CD4-positive, alpha-beta T cell treated with Interleukin-21 for 1 hour (primary cell): ENCODE results near the gene CELA3A.
A peak's percentile ranks its signal among the peaks of the same experiment; 100 is the strongest.
"Not testable (repeated sequence)": the region's sequence is repeated elsewhere in the genome, so short reads cannot be mapped to it uniquely, and the experiment has no call there.

ENCODE experiments used
- DNase-seq: peaks from one replicate; pipeline ENCODE4 v3.0.0-alpha.2; 2020

CELA3A gene

GRCh38 chr1:22001409-22001808, at the start of gene CELA3A:
Gene CELA3A (plus strand): TSS chr1:22001657. CDS start chr1:22001675, 18 bp downstream.
- DNase-seq: no peak

GRCh38 chr1:21952786-21953520, 48.5 kb upstream of the CELA3A start:
- no peak for DNase-seq

- no peak for DNase-seq
These were observed 46.4 kb upstream of the CELA3A start for GRCh38 chr1:21955058-21955457.

- no peak for DNase-seq
These were observed 45.8 kb upstream of the CELA3A start for GRCh38 chr1:21955501-21956281.

- DNase-seq: peak; percentile 78
These were observed 44.5 kb upstream of the CELA3A start for GRCh38 chr1:21956720-21957552.

GRCh38 chr1:21961337-21961736, 40.1 kb upstream of the CELA3A start:
- DNase-seq: no peak

GRCh38 chr1:21961799-21962198, 39.7 kb upstream of the CELA3A start:
- DNase-seq: no peak

- DNase-seq: peak; percentile 81
These were observed 37.8 kb upstream of the CELA3A start for GRCh38 chr1:21963477-21964217.

GRCh38 chr1:21966247-21967000, 35.0 kb upstream of the CELA3A start:
- no peak for DNase-seq

- DNase-seq: not testable (repeated sequence)
These were observed 34.2 kb upstream of the CELA3A start for GRCh38 chr1:21967216-21967615.

- not testable (repeated sequence) for DNase-seq
These were observed 32.4 kb upstream of the CELA3A start for GRCh38 chr1:21969066-21969465.

- DNase-seq: not testable (repeated sequence)
These were observed 30.9 kb upstream of the CELA3A start for GRCh38 chr1:21970523-21970922.

GRCh38 chr1:21972973-21973441, 28.4 kb upstream of the CELA3A start:
- not testable (repeated sequence) for DNase-seq

GRCh38 chr1:21973948-21974347, 27.5 kb upstream of the CELA3A start:
- not testable (repeated sequence) for DNase-seq

- not testable (repeated sequence) for DNase-seq
These were observed 26.8 kb upstream of the CELA3A start for GRCh38 chr1:21974699-21975098.

- DNase-seq: not testable (repeated sequence)
These were observed 26.2 kb upstream of the CELA3A start for GRCh38 chr1:21975296-21975695.

GRCh38 chr1:21976703-21977239, 24.7 kb upstream of the CELA3A start, which contains the start of gene CELA3B:
Gene CELA3B (plus strand): TSS chr1:21977022. CDS start chr1:21977040, 18 bp downstream.
- not testable (repeated sequence) for DNase-seq

- DNase-seq: not testable (repeated sequence)
These were observed 23.2 kb upstream of the CELA3A start for GRCh38 chr1:21978209-21978608.

GRCh38 chr1:21980515-21981220, 20.8 kb upstream of the CELA3A start:
- not testable (repeated sequence) for DNase-seq

GRCh38 chr1:21981253-21981652, 20.2 kb upstream of the CELA3A start:
- DNase-seq: not testable (repeated sequence)
